HepG2 (cell line): ENCODE results near the gene AKIRIN1. TPM values are rescaled to one million over a fixed set of nuclear protein-coding genes. Genes with fewer than 3 reads are reported as not detected.

ENCODE experiments used
- ARHGAP35 ChIP-seq: sonication (generic); formaldehyde crosslinking; IDR thresholded peaks from 2 replicates; pipeline ENCODE4 v1.9.0; 2022; ENCODE audit warnings: mild to moderate bottlenecking, inconsistent platforms, moderate library complexity, missing genetic modification reagents, borderline replicate concordance
- ATF2 ChIP-seq: sonication (generic); formaldehyde crosslinking; IDR thresholded peaks from 2 replicates; pipeline ENCODE4 v1.4.0; 2020; ENCODE audit warnings: missing genetic modification reagents
- CENPX ChIP-seq: sonication (generic); formaldehyde crosslinking; IDR thresholded peaks from 2 replicates; pipeline ENCODE4 v1.9.0; 2021; ENCODE audit warnings: mild to moderate bottlenecking, missing genetic modification reagents, moderate library complexity
- DPF2 ChIP-seq: sonication (generic); formaldehyde crosslinking; IDR thresholded peaks from 2 replicates; pipeline ENCODE4 v1.4.0; 2020; ENCODE audit warnings: mild to moderate bottlenecking, low read depth, missing genetic modification reagents, borderline replicate concordance
- HNRNPK ChIP-seq: fragments of 200-400 bp; formaldehyde crosslinking; IDR thresholded peaks from 2 replicates; pipeline ENCODE4 v1.6.1; 2018; ENCODE audit warnings: low read length, low read depth, moderate library complexity, mild to moderate bottlenecking; ENCODE audit not compliant: poor library complexity, severe bottlenecking
- JUNB ChIP-seq: sonication (generic); formaldehyde crosslinking; IDR thresholded peaks from 2 replicates; pipeline ENCODE4 v1.8.0; 2022; ENCODE audit warnings: missing genetic modification reagents, mild to moderate bottlenecking, borderline replicate concordance
- MAZ ChIP-seq, 2 experiments: sonication (generic) in 1 of 2; formaldehyde crosslinking in 1 of 2; IDR thresholded peaks; 2 replicates each; pipeline versions ENCODE4 v1.5.0 to v1.6.1; 2012 to 2020; ENCODE audit warnings: low read depth in 2 of 2, mild to moderate bottlenecking in 2 of 2, borderline replicate concordance in 1 of 2, improper control_type of control experiment in 1 of 2, low read length in 1 of 2, missing genetic modification reagents in 1 of 2, moderate library complexity in 1 of 2
- MYNN ChIP-seq: sonication (generic); formaldehyde crosslinking; IDR thresholded peaks from 2 replicates; pipeline ENCODE4 v1.4.0; 2020; ENCODE audit warnings: mild to moderate bottlenecking, low read depth, missing genetic modification reagents
- NFE2 ChIP-seq: sonication (generic); formaldehyde crosslinking; IDR thresholded peaks from 2 replicates; pipeline ENCODE4 v1.4.0; 2020; ENCODE audit warnings: missing genetic modification reagents
- PPARG ChIP-seq: conservative IDR thresholded peaks from 2 replicates; pipeline ENCODE4 v1.6.1; 2016; ENCODE audit warnings: missing biosample characterization, missing genetic modification reagents
- TAF1 ChIP-seq: sonication (generic); formaldehyde crosslinking; IDR thresholded peaks from 2 replicates; pipeline ENCODE4 v1.4.0; 2020; ENCODE audit warnings: missing genetic modification reagents
- TBP ChIP-seq: sonication (generic); formaldehyde crosslinking; IDR thresholded peaks from 2 replicates; pipeline ENCODE4 v1.5.0; 2020; ENCODE audit warnings: missing genetic modification reagents
- ZBTB34 ChIP-seq: sonication (generic); formaldehyde crosslinking; IDR thresholded peaks from 2 replicates; pipeline ENCODE4 v1.8.0; 2022; ENCODE audit warnings: mild to moderate bottlenecking, missing genetic modification reagents
- ZBTB38 ChIP-seq: sonication (generic); formaldehyde crosslinking; IDR thresholded peaks from 2 replicates; pipeline ENCODE4 v1.5.1; 2020; ENCODE audit warnings: mild to moderate bottlenecking, missing genetic modification reagents
- ZNF326 ChIP-seq: sonication (generic); formaldehyde crosslinking; IDR thresholded peaks from 2 replicates; pipeline ENCODE4 v1.4.0; 2020; ENCODE audit warnings: missing genetic modification reagents, borderline replicate concordance
- ZNF329 ChIP-seq: sonication (generic); formaldehyde crosslinking; IDR thresholded peaks from 2 replicates; pipeline ENCODE4 v1.9.0; 2021; ENCODE audit warnings: low read depth, mild to moderate bottlenecking, missing genetic modification reagents
- polyA plus RNA-seq, 8 experiments: library from polyadenylated mRNA; depleted of rRNA in 3 of 8; stranded (reverse) in 7 of 8; unstranded in 1 of 8; fragments of >200 nt; fragmentation: Illumina TruSeq in 4 of 8; extraction: Trizol in 4 of 8; gene quantifications; 2 replicates each; pipeline versions ENCODE4 v1.2.1 to v1.2.3, GENCODE V29; 2011 to 2016; ENCODE audit warnings: low read depth in 4 of 8, missing spikeins in 1 of 8, mixed read lengths in 1 of 8; ENCODE audit not compliant: insufficient read depth in 1 of 8
- total RNA-seq, 5 experiments: library from RNA; depleted of rRNA; stranded (reverse); fragments of >200 nt; fragmentation: Illumina TruSeq; extraction: Trizol; gene quantifications; 2 replicates each; pipeline ENCODE4 v1.2.3, GENCODE V29; 2016; ENCODE audit warnings: low read depth in 1 of 5
- TF ChIP-seq, protein P1 (sequence below): sonication (generic); formaldehyde crosslinking; IDR thresholded peaks from 2 replicates; pipeline ENCODE4 v1.4.0; 2020; ENCODE audit warnings: mild to moderate bottlenecking, missing genetic modification reagents

The AKIRIN1 gene
- total and polyA plus RNA-seq, 2 of the 13 experiments (the other 11 are each of a cell fraction or from before 2014, with no cell fraction given): 123 to 157 TPM

- TF ChIP-seq ZBTB34: peak; percentile 70; the same call in 1 of the 2 replicates
- TF ChIP-seq, protein P1, sequence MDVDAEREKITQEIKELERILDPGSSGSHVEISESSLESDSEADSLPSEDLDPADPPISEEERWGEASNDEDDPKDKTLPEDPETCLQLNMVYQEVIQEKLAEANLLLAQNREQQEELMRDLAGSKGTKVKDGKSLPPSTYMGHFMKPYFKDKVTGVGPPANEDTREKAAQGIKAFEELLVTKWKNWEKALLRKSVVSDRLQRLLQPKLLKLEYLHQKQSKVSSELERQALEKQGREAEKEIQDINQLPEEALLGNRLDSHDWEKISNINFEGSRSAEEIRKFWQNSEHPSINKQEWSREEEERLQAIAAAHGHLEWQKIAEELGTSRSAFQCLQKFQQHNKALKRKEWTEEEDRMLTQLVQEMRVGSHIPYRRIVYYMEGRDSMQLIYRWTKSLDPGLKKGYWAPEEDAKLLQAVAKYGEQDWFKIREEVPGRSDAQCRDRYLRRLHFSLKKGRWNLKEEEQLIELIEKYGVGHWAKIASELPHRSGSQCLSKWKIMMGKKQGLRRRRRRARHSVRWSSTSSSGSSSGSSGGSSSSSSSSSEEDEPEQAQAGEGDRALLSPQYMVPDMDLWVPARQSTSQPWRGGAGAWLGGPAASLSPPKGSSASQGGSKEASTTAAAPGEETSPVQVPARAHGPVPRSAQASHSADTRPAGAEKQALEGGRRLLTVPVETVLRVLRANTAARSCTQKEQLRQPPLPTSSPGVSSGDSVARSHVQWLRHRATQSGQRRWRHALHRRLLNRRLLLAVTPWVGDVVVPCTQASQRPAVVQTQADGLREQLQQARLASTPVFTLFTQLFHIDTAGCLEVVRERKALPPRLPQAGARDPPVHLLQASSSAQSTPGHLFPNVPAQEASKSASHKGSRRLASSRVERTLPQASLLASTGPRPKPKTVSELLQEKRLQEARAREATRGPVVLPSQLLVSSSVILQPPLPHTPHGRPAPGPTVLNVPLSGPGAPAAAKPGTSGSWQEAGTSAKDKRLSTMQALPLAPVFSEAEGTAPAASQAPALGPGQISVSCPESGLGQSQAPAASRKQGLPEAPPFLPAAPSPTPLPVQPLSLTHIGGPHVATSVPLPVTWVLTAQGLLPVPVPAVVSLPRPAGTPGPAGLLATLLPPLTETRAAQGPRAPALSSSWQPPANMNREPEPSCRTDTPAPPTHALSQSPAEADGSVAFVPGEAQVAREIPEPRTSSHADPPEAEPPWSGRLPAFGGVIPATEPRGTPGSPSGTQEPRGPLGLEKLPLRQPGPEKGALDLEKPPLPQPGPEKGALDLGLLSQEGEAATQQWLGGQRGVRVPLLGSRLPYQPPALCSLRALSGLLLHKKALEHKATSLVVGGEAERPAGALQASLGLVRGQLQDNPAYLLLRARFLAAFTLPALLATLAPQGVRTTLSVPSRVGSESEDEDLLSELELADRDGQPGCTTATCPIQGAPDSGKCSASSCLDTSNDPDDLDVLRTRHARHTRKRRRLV (CRISPR knock-in tag): peak; percentile 71
- TF ChIP-seq ATF2 (CRISPR knock-in tag): peak; percentile 77; the same call in 1 of the 2 replicates
- TF ChIP-seq ZBTB38: no peak; the same call in 1 of the 2 replicates
- no peak; the same call in 1 of the 2 replicates for TF ChIP-seq MAZ (IDR thresholded peaks at IDR 0.05; ENCODE audit: borderline replicate concordance, low read depth, low read length)
- TF ChIP-seq MAZ (CRISPR knock-in tag; IDR thresholded peaks at IDR 0.05; ENCODE audit: low read depth): peak; percentile 53; the same call in 1 of the 2 replicates
- TF ChIP-seq JUNB: no peak
- no peak for TF ChIP-seq MYNN (CRISPR knock-in tag)
- TF ChIP-seq CENPX (CRISPR knock-in tag): no peak
- peak; percentile 92 for TF ChIP-seq TAF1 (CRISPR knock-in tag)
- TF ChIP-seq ZNF329 (CRISPR knock-in tag): no peak
- TF ChIP-seq HNRNPK: no peak
- no peak for TF ChIP-seq ZNF326 (CRISPR knock-in tag)
- no peak for TF ChIP-seq TBP
- TF ChIP-seq DPF2 (CRISPR knock-in tag): no peak
- no peak for TF ChIP-seq ARHGAP35
- TF ChIP-seq PPARG (CRISPR knock-in tag): no peak
- 0 out of 2 replicates have a peak, but pooled peaks have one; percentile 6 for TF ChIP-seq NFE2 (CRISPR knock-in tag)
Measured at GRCh38 chr1:39026051-39026865, 35.2 kb downstream of the AKIRIN1 start, which contains the start of gene NDUFS5 (continued).
